Transverse colon (tissue), 3 donors: ENCODE results near the gene SLC50A1.
"Not testable (repeated sequence)": the region's sequence is repeated elsewhere in the genome, so short reads cannot be mapped to it uniquely, and the experiment has no call there.

Experiments used
- POLR2A ChIP-seq: fragments of 450-650 bp; IDR thresholded peaks from one replicate; pipeline ENCODE4 v1.6.1; 2016; ENCODE audit warnings: antibody characterized with exemption, mild to moderate bottlenecking, moderate library complexity
- TF ChIP-seq, protein P1 (sequence below), 5 experiments: fragments of 200-600 bp in 3 of 5; fragments of 450-650 bp in 2 of 5; sonication (generic) in 3 of 5; IDR thresholded peaks; 1 replicate in 2 of 5; 2 replicates in 3 of 5; pipeline ENCODE4 v1.5.1; 2016 to 2017; ENCODE audit warnings: antibody characterized with exemption in 5 of 5, inconsistent platforms in 3 of 5, mild to moderate bottlenecking in 2 of 5, moderate library complexity in 1 of 5

DNA sequence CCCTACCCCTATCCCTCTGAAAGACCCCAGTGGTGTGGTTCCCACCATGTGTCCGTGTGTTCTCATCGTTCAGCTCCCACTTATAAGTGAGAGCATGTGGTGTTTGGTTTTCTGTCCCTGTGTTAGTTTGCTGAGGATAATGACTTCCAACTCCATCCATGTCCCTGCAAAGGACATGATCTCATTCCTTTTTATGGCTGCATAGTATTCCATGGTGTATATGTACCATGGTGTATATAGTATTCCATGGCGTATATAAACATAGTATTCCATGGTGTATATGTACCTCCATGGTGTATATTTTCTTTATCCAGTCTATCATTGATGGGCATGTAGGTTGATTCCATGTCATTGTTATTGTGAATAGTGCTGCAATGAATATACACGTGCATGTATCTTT is 28.1 kb downstream of the SLC50A1 start:
- TF ChIP-seq POLR2A: not testable (repeated sequence)
- TF ChIP-seq, protein P1, sequence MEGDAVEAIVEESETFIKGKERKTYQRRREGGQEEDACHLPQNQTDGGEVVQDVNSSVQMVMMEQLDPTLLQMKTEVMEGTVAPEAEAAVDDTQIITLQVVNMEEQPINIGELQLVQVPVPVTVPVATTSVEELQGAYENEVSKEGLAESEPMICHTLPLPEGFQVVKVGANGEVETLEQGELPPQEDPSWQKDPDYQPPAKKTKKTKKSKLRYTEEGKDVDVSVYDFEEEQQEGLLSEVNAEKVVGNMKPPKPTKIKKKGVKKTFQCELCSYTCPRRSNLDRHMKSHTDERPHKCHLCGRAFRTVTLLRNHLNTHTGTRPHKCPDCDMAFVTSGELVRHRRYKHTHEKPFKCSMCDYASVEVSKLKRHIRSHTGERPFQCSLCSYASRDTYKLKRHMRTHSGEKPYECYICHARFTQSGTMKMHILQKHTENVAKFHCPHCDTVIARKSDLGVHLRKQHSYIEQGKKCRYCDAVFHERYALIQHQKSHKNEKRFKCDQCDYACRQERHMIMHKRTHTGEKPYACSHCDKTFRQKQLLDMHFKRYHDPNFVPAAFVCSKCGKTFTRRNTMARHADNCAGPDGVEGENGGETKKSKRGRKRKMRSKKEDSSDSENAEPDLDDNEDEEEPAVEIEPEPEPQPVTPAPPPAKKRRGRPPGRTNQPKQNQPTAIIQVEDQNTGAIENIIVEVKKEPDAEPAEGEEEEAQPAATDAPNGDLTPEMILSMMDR (IDR thresholded peaks at IDR 0.05): not testable (repeated sequence)
